ENCODE results near the gene KCNH3.
"Not testable (repeated sequence)": the region's sequence is repeated elsewhere in the genome, so short reads cannot be mapped to it uniquely, and the experiment has no call there.

The KCNH3 gene

DNA sequence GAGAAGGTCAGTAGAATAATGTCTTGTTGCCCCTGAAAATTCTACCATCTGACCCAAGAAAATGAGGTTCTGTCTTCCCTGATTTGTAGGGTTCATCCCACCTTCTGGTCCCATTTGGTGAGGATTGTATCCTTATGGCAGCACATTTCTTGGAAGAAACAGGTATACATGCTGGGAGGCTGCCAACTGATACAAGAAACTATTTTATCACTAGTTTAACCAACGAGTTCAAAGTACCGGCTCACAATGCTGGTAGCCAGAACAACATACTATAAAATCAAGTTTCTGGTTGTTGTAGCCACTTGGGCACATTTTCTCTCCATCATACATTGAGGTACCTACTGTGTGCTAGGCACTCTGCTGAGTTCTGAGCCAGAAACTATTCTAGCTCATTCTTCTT is 7.1 kb upstream of the KCNH3 start:
- Histone ChIP-seq H3K79me2 (ENCODE audit: insufficient read depth, low read length) (no peaks in the 10 kb centered on the region), H3K9me2 (replicated peaks; ENCODE audit: low read depth, low read length) (no peaks in the 10 kb centered on the region), H3K4me1 (ENCODE audit: insufficient read depth, low read length, poor library complexity, severe bottlenecking) (no peaks in the 10 kb centered on the region), H2AFZ (ENCODE audit: low read length) (no peak overlapping the region), H3K9me3 (ENCODE audit: insufficient read depth, low read depth, low read length) (no peaks in the 10 kb centered on the region), H3K4me3 (ENCODE audit: low read length, poor library complexity, severe bottlenecking) (no peak overlapping the region), H3K27me3 (ENCODE audit: insufficient read depth, low read length, poor library complexity, severe bottlenecking) (no peaks in the 10 kb centered on the region), H3K36me3 (ENCODE audit: insufficient read depth, low read length) (no peaks in the 10 kb centered on the region; the same call in 1 of the 2 replicates), H3K9ac (ENCODE audit: low read depth, low read length, poor library complexity, severe bottlenecking) (no peak overlapping the region), H3K4me2 (ENCODE audit: low read depth, low read length, poor library complexity, severe bottlenecking) (no peak overlapping the region), H4K20me1 (ENCODE audit: insufficient read depth, low read length, poor library complexity, severe bottlenecking) (no peaks in the 10 kb centered on the region), H3F3A (ENCODE audit: low read depth) (no peaks in the 10 kb centered on the region)
- TF ChIP-seq EZH2phosphoT487 (IDR thresholded peaks at IDR 0.05; ENCODE audit: borderline replicate concordance) = no peak

DNA sequence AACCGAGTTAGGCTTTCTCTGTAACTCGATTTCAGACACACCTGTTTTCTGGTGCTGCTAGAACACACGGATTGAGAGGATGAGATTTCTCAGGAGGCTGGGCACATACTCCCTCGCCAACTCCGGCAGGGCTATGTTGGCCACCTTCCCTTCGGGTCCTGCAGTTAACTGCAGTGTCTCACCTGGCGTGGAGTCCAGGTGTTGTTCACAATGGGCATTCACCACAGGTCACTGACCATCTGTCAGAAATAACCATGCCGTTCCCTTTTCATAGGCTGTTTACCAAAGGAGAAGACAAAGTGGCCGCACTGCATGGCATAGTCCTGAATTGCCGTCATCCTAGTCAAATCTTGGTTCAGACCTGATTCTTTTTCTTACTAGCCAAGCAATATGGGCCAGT is 5.5 kb upstream of the KCNH3 start:
- Histone ChIP-seq H3K4me2 (ENCODE audit: low read depth, low read length, poor library complexity, severe bottlenecking) (no peak overlapping the region), H2AFZ (ENCODE audit: low read length) (no peak overlapping the region), H3F3A (ENCODE audit: low read depth) (no peaks in the 10 kb centered on the region), H3K4me3 (ENCODE audit: low read length, poor library complexity, severe bottlenecking) (no peak overlapping the region), H4K20me1 (ENCODE audit: insufficient read depth, low read length, poor library complexity, severe bottlenecking) (no peaks in the 10 kb centered on the region), H3K27me3 (ENCODE audit: insufficient read depth, low read length, poor library complexity, severe bottlenecking) (peaks cover 8% of the 10 kb centered on the region), H3K9me3 (ENCODE audit: insufficient read depth, low read depth, low read length) (no peaks in the 10 kb centered on the region), H3K9me2 (replicated peaks; ENCODE audit: low read depth, low read length) (no peaks in the 10 kb centered on the region), H3K36me3 (ENCODE audit: insufficient read depth, low read length) (no peaks in the 10 kb centered on the region), H3K9ac (ENCODE audit: low read depth, low read length, poor library complexity, severe bottlenecking) (no peak overlapping the region), H3K79me2 (ENCODE audit: insufficient read depth, low read length) (no peaks in the 10 kb centered on the region), H3K4me1 (ENCODE audit: insufficient read depth, low read length, poor library complexity, severe bottlenecking) (peaks cover 5% of the 10 kb centered on the region)
- no peak for TF ChIP-seq EZH2phosphoT487 (IDR thresholded peaks at IDR 0.05; ENCODE audit: borderline replicate concordance)
- TF ChIP-seq, protein P1, sequence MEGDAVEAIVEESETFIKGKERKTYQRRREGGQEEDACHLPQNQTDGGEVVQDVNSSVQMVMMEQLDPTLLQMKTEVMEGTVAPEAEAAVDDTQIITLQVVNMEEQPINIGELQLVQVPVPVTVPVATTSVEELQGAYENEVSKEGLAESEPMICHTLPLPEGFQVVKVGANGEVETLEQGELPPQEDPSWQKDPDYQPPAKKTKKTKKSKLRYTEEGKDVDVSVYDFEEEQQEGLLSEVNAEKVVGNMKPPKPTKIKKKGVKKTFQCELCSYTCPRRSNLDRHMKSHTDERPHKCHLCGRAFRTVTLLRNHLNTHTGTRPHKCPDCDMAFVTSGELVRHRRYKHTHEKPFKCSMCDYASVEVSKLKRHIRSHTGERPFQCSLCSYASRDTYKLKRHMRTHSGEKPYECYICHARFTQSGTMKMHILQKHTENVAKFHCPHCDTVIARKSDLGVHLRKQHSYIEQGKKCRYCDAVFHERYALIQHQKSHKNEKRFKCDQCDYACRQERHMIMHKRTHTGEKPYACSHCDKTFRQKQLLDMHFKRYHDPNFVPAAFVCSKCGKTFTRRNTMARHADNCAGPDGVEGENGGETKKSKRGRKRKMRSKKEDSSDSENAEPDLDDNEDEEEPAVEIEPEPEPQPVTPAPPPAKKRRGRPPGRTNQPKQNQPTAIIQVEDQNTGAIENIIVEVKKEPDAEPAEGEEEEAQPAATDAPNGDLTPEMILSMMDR (conservative IDR thresholded peaks at IDR 0.05; ENCODE audit: low read length) = no peak

DNA sequence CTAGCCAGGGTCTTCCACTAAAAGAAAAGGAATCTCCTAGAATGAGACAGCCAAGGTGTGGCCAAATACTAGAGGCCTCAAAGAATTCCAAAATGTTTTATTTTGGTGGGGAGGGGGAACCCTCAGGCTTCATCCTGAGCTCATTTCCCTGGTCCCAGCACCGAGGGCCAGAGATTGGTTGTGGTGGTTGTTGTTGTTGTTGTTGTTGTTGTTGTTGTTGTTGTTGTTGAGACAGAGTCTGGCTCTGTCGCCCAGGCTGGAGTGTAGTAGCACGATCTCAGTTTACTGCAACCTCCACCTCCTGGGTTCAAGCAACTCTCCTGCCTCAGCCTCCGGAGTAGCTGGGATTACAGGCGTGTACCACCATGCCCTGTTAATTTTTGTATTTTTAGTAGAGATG is 4.7 kb upstream of the KCNH3 start:
- not testable (repeated sequence) for H2AFZ ChIP-seq (ENCODE audit: low read length); H3F3A ChIP-seq (ENCODE audit: low read depth); H4K20me1 ChIP-seq (ENCODE audit: insufficient read depth, low read length, poor library complexity, severe bottlenecking); H3K4me1 ChIP-seq (ENCODE audit: insufficient read depth, low read length, poor library complexity, severe bottlenecking); H3K79me2 ChIP-seq (ENCODE audit: insufficient read depth, low read length); H3K9ac ChIP-seq (ENCODE audit: low read depth, low read length, poor library complexity, severe bottlenecking); H3K4me2 ChIP-seq (ENCODE audit: low read depth, low read length, poor library complexity, severe bottlenecking); H3K27me3 ChIP-seq (ENCODE audit: insufficient read depth, low read length, poor library complexity, severe bottlenecking); H3K36me3 ChIP-seq (ENCODE audit: insufficient read depth, low read length); H3K9me2 ChIP-seq (replicated peaks; ENCODE audit: low read depth, low read length); H3K9me3 ChIP-seq (ENCODE audit: insufficient read depth, low read depth, low read length); H3K4me3 ChIP-seq (ENCODE audit: low read length, poor library complexity, severe bottlenecking)

DNA sequence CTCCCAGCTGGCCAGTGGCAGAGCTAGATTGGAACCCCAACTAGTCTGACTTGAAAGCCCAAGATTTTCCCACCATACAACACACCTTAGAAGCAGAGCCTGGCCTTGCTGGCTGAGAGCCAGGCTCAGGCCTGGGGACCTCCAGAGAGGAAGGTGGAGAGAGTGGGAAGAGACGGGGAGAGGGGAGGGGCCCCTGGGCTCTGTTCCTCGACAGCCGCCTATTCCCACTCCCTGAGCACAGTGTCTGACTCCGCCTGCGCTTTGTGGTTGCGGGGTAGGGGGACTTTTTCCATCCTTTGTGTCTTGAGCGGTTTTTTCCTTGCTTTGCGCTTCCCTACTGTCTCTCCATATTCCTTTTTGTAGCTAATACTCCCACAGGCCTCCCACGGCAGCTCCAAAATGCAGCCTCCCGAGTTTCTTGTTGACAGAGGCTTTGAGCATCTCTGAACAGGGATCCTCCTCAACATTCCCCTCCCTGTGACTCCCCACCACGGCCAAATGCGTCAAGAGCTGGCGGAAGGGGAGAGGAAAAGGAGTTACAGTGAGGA is 4.0 kb upstream of the KCNH3 start:
- no peaks in the 10 kb centered on the region for H3K9me2 ChIP-seq (replicated peaks; ENCODE audit: low read depth, low read length)
- no peak overlapping the region for H3K9ac ChIP-seq (ENCODE audit: low read depth, low read length, poor library complexity, severe bottlenecking)
- no peaks in the 10 kb centered on the region for H3K79me2 ChIP-seq (ENCODE audit: insufficient read depth, low read length)
- H2AFZ ChIP-seq (ENCODE audit: low read length) = no peak overlapping the region
- no peaks in the 10 kb centered on the region for H4K20me1 ChIP-seq (ENCODE audit: insufficient read depth, low read length, poor library complexity, severe bottlenecking)
- H3K27me3 ChIP-seq (ENCODE audit: insufficient read depth, low read length, poor library complexity, severe bottlenecking) = peaks cover 9% of the 10 kb centered on the region
- H3K4me1 ChIP-seq (ENCODE audit: insufficient read depth, low read length, poor library complexity, severe bottlenecking) = peaks cover 5% of the 10 kb centered on the region
- H3K9me3 ChIP-seq (ENCODE audit: insufficient read depth, low read depth, low read length) = no peaks in the 10 kb centered on the region
- TF ChIP-seq, protein P1 (conservative IDR thresholded peaks at IDR 0.05; ENCODE audit: low read length) = no peak
- TF ChIP-seq EZH2phosphoT487 (IDR thresholded peaks at IDR 0.05; ENCODE audit: borderline replicate concordance) = no peak
- no peaks in the 10 kb centered on the region for H3K36me3 ChIP-seq (ENCODE audit: insufficient read depth, low read length)
- no peaks in the 10 kb centered on the region for H3F3A ChIP-seq (ENCODE audit: low read depth)
- H3K4me2 ChIP-seq (ENCODE audit: low read depth, low read length, poor library complexity, severe bottlenecking) = no peak overlapping the region
- H3K4me3 ChIP-seq (ENCODE audit: low read length, poor library complexity, severe bottlenecking) = no peak overlapping the region
